ENCODE data around the gene ARHGEF26. TPM values are rescaled to one million over a fixed set of nuclear protein-coding genes. Genes with fewer than 3 reads are reported as not detected.

ARHGEF26 gene
- total RNA-seq, 1 experiment from 2014 or later: 13.7 TPM

- Histone ChIP-seq H3K23me2 (ENCODE audit: insufficient read length, low read depth, low read length, poor library complexity, severe bottlenecking) (no peaks in the 10 kb centered on the region), H4K20me1 (ENCODE audit: control insufficient read depth, insufficient read depth, insufficient read length) (no peaks in the 10 kb centered on the region), H3K18ac (ENCODE audit: insufficient read length, low read depth, low read length) (no peak overlapping the region), H3K27ac (ENCODE audit: insufficient read length, low read depth, low read length) (no peak overlapping the region), H3T11ph (ENCODE audit: low read length) (no peak overlapping the region), H3K9me3 (ENCODE audit: control insufficient read depth, low read depth, low read length) (no peaks in the 10 kb centered on the region), H2AFZ (ENCODE audit: low read length) (no peak overlapping the region), H3K4ac (ENCODE audit: low read depth, low read length) (no peak overlapping the region), H3K9ac (ENCODE audit: extremely low read depth, insufficient read length, low read length) (no peak overlapping the region), H2BK20ac (ENCODE audit: low read depth, low read length, poor library complexity, severe bottlenecking) (no peak overlapping the region), H3K79me1 (ENCODE audit: insufficient read depth, low read depth, low read length, poor library complexity, severe bottlenecking) (no peaks in the 10 kb centered on the region), H2BK12ac (ENCODE audit: insufficient read length, low read depth, low read length) (no peak overlapping the region), H3K56ac (ENCODE audit: insufficient read length, low read depth, low read length) (no peak overlapping the region), H2BK5ac (ENCODE audit: insufficient read length, low read length) (no peak overlapping the region), H2BK15ac (ENCODE audit: low read depth, low read length) (no peak overlapping the region), H4K91ac (ENCODE audit: insufficient read length, low read depth, low read length) (no peak overlapping the region), H4K5ac (ENCODE audit: insufficient read length, low read depth, low read length) (no peak overlapping the region), H3K79me2 (ENCODE audit: insufficient read depth, low read length) (no peaks in the 10 kb centered on the region), H3K4me2 (ENCODE audit: insufficient read depth, insufficient read length, low read length) (no peak overlapping the region), H3K23ac (ENCODE audit: insufficient read length, low read depth, low read length) (no peak overlapping the region), H3K4me1 (ENCODE audit: insufficient read depth, low read length) (no peaks in the 10 kb centered on the region), H2AK5ac (ENCODE audit: insufficient read length, low read length) (no peak overlapping the region), H3K14ac (ENCODE audit: insufficient read depth, low read length) (no peak overlapping the region), H4K8ac (replicated peaks; ENCODE audit: insufficient read length, low read depth, low read length) (no peak overlapping the region), H3K27me3 (ENCODE audit: insufficient read depth, low read length) (no peaks in the 10 kb centered on the region), H2BK120ac (ENCODE audit: low read depth, low read length, poor library complexity, severe bottlenecking) (no peak overlapping the region)
- Mint-ChIP-seq H3K9me3 (no peaks in the 10 kb centered on the region), H3K4me3 (no peak overlapping the region), H3K27ac (no peak overlapping the region), H3K36me3 (ENCODE audit: insufficient read depth in 1 of 3, low read depth in 3 of 3) (0 out of 7 replicates have a peak, but pooled peaks cover 0 to 1% (median 0%) of the 10 kb centered on the region in 3 experiments), H3K27me3 (ENCODE audit: low read depth) (no peaks in the 10 kb centered on the region), H3K4me1 (peaks cover 5 to 9% of the 10 kb centered on the region in 2 experiments; a peak in 3 of 4 replicates)
- DNase-seq: no peak
- no peak for TF ChIP-seq CTCF (conservative IDR thresholded peaks at IDR 0.05)
Measured at GRCh38 chr3:154182975-154183374, 61.8 kb downstream of the ARHGEF26 start.

Data from H9 (cell line).